Measurements from ENCODE around the gene LAMTOR4. TPM values are rescaled to one million over a fixed set of nuclear protein-coding genes. Genes with fewer than 3 reads are reported as not detected.
"Not testable (repeated sequence)": the region's sequence is repeated elsewhere in the genome, so short reads cannot be mapped to it uniquely, and the experiment has no call there.

Gene LAMTOR4
- total RNA-seq, 1 donor from 2014 or later, result 208 TPM

DNA sequence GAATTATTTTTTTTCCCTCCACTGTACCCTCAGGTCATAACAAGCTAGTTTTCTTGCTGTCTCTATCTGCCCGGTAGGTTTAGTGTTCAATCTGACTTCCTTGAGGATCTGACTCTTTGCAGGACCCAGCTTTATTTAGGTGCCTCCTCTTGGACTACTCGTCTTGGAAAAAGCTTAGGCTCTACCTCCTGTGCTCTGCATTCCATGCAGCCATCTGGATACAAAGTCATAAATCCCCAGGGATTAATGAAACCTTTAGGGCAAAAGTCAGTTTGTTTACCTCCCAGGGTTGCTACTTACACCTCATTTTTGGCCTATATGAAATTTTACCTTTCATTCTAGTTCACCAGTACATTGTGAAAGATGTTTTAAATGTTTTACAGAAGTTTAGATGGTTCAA, 37.0 kb downstream of the LAMTOR4 start:
- Histone ChIP-seq H3K4me3 (ENCODE audit: low read depth, low read length) (no peak overlapping the region), H3K36me3 (ENCODE audit: control insufficient read depth, insufficient read depth, low read length) (no peaks in the 10 kb centered on the region), H3K27me3 (ENCODE audit: control insufficient read depth, insufficient read depth, low read length) (no peaks in the 10 kb centered on the region)
- DNase-seq (ENCODE audit: low read depth), result no peak
- TF ChIP-seq, protein P1, sequence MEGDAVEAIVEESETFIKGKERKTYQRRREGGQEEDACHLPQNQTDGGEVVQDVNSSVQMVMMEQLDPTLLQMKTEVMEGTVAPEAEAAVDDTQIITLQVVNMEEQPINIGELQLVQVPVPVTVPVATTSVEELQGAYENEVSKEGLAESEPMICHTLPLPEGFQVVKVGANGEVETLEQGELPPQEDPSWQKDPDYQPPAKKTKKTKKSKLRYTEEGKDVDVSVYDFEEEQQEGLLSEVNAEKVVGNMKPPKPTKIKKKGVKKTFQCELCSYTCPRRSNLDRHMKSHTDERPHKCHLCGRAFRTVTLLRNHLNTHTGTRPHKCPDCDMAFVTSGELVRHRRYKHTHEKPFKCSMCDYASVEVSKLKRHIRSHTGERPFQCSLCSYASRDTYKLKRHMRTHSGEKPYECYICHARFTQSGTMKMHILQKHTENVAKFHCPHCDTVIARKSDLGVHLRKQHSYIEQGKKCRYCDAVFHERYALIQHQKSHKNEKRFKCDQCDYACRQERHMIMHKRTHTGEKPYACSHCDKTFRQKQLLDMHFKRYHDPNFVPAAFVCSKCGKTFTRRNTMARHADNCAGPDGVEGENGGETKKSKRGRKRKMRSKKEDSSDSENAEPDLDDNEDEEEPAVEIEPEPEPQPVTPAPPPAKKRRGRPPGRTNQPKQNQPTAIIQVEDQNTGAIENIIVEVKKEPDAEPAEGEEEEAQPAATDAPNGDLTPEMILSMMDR (IDR thresholded peaks at IDR 0.05; ENCODE audit: insufficient read depth, low read length, poor library complexity, severe bottlenecking), result no peak

DNA sequence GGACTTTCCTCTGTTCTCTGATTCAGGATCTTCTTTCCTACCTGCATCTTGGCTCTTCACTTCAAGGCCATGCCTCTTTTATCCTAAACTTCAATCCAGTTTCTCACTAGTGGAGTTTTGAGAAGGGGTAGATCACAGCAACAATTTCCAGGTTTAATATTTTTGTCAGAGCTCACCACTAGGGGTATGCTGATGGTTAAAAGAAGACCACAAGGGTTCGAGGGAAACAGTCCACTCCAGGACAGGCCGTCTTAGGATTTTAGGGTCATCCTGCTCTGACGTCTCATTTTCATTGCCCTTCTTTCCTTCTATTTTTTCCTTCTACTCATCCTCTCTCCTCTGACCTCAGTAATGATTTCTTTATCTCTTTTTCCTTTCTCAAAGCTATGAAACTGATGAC, 40.3 kb downstream of the LAMTOR4 start:
- H3K36me3 ChIP-seq (ENCODE audit: control insufficient read depth, insufficient read depth, low read length), result no peaks in the 10 kb centered on the region
- H3K4me3 ChIP-seq (ENCODE audit: low read depth, low read length), result no peak overlapping the region
- H3K27me3 ChIP-seq (ENCODE audit: control insufficient read depth, insufficient read depth, low read length), result no peaks in the 10 kb centered on the region
- TF ChIP-seq, protein P1 (IDR thresholded peaks at IDR 0.05; ENCODE audit: insufficient read depth, low read length, poor library complexity, severe bottlenecking), result no peak
- DNase-seq (ENCODE audit: low read depth), result no peak

- TF ChIP-seq, protein P1 (IDR thresholded peaks at IDR 0.05; ENCODE audit: insufficient read depth, low read length, poor library complexity, severe bottlenecking), result no peak
- no peak for DNase-seq (ENCODE audit: low read depth)
- Histone ChIP-seq H3K27me3 (ENCODE audit: control insufficient read depth, insufficient read depth, low read length) (no peaks in the 10 kb centered on the region), H3K36me3 (ENCODE audit: control insufficient read depth, insufficient read depth, low read length) (no peaks in the 10 kb centered on the region), H3K4me3 (ENCODE audit: low read depth, low read length) (no peak overlapping the region)
Measured at GRCh38 chr7:100190048-100190711, 41.5 kb downstream of the LAMTOR4 start.

- TF ChIP-seq, protein P1 (IDR thresholded peaks at IDR 0.05; ENCODE audit: insufficient read depth, low read length, poor library complexity, severe bottlenecking), result no peak
- no peak overlapping the region for H3K4me3 ChIP-seq (ENCODE audit: low read depth, low read length)
- DNase-seq (ENCODE audit: low read depth), result no peak
- no peaks in the 10 kb centered on the region for H3K27me3 ChIP-seq (ENCODE audit: control insufficient read depth, insufficient read depth, low read length)
- H3K36me3 ChIP-seq (ENCODE audit: control insufficient read depth, insufficient read depth, low read length), result no peaks in the 10 kb centered on the region
Measured at GRCh38 chr7:100191775-100192174, 43.1 kb downstream of the LAMTOR4 start.

- DNase-seq (ENCODE audit: low read depth); H3K4me3 ChIP-seq (ENCODE audit: low read depth, low read length); H3K36me3 ChIP-seq (ENCODE audit: control insufficient read depth, insufficient read depth, low read length); H3K27me3 ChIP-seq (ENCODE audit: control insufficient read depth, insufficient read depth, low read length): not testable (repeated sequence)
Measured at GRCh38 chr7:100192281-100192862, 43.7 kb downstream of the LAMTOR4 start.

DNA sequence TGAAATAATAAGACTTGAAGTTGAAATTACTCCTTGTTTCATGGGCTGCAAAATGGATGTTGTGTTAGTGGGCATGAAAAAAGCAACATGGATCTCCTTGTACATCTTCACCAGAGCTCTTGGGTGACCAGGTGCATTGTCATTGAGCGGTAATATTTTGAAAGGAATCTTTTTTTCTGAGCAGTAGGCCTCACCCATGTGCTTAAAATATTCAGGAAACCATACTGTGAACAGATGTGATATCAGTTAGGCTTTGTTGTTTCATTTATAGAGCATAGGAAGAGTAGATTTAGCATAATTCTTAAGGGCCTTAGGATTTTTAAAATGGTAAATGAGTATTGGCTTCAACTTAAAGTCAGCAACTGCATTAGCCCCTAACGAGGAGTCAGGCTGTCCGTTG, 44.3 kb downstream of the LAMTOR4 start:
- H3K36me3 ChIP-seq (ENCODE audit: control insufficient read depth, insufficient read depth, low read length), result no peaks in the 10 kb centered on the region
- no peak for DNase-seq (ENCODE audit: low read depth)
- TF ChIP-seq, protein P1 (IDR thresholded peaks at IDR 0.05; ENCODE audit: insufficient read depth, low read length, poor library complexity, severe bottlenecking), result no peak
- no peak overlapping the region for H3K4me3 ChIP-seq (ENCODE audit: low read depth, low read length)
- no peaks in the 10 kb centered on the region for H3K27me3 ChIP-seq (ENCODE audit: control insufficient read depth, insufficient read depth, low read length)

Measured in kidney epithelial cell (primary cell).